Neural cell (in vitro differentiated cells): ENCODE data around the gene NHEJ1. TPM values are rescaled to one million over a fixed set of nuclear protein-coding genes. Genes with fewer than 3 reads are reported as not detected.

Experiments used
- H2AFZ ChIP-seq: fragments of 200-600, 300-800 bp; sonication (generic), shearing (Covaris generic); 2 replicates; pipeline ENCODE4 v1.6.0; 2014; ENCODE audit warnings: low read depth, mild to moderate bottlenecking, antibody characterized with exemption, low read length, moderate library complexity
- H3F3A ChIP-seq: fragments of 200-600 bp; shearing (Covaris generic); 2 replicates; pipeline ENCODE4 v1.6.1; 2016; ENCODE audit warnings: mild to moderate bottlenecking, moderate library complexity, mixed read lengths, antibody characterized with exemption, low read length; ENCODE audit not compliant: insufficient read depth, poor library complexity, severe bottlenecking
- H3K27ac ChIP-seq: fragments of 200-600, 300-800 bp; sonication (generic), shearing (Covaris generic); 2 replicates; pipeline ENCODE4 v1.5.1; 2014; ENCODE audit warnings: mild to moderate bottlenecking, low read length, moderate library complexity
- H3K27me3 ChIP-seq: fragments of 300-800, 200-600 bp; sonication (generic), shearing (Covaris generic); 2 replicates; pipeline ENCODE4 v1.6.0; 2014; ENCODE audit warnings: mild to moderate bottlenecking, low read depth, low read length, moderate library complexity; ENCODE audit not compliant: insufficient read depth
- H3K36me3 ChIP-seq: fragments of 300-800, 200-600 bp; sonication (generic), shearing (Covaris generic); 2 replicates; pipeline ENCODE4 v1.5.1; 2014; ENCODE audit warnings: mild to moderate bottlenecking, antibody characterized with exemption, low read length, moderate library complexity; ENCODE audit not compliant: insufficient read depth
- H3K4me2 ChIP-seq: fragments of 300-800, 200-600 bp; sonication (generic), shearing (Covaris generic); 2 replicates; pipeline ENCODE4 v1.6.0; 2014; ENCODE audit warnings: mild to moderate bottlenecking, low read length
- H3K4me3 ChIP-seq: fragments of 300-800, 200-600 bp; sonication (generic), shearing (Covaris generic); 2 replicates; pipeline ENCODE4 v1.5.1; 2014; ENCODE audit warnings: mild to moderate bottlenecking, low read length, moderate library complexity
- H3K79me2 ChIP-seq: fragments of 200-600 bp; shearing (Covaris generic); replicated peaks from 2 replicates; pipeline ENCODE4 v1.6.0; 2014; ENCODE audit warnings: mild to moderate bottlenecking, low read length, moderate library complexity; ENCODE audit not compliant: insufficient read depth
- H3K9ac ChIP-seq: fragments of 300-800, 200-600 bp; sonication (generic), shearing (Covaris generic); 2 replicates; pipeline ENCODE4 v1.6.1; 2016; ENCODE audit warnings: mild to moderate bottlenecking, low read length, mixed read lengths
- H3K9me2 ChIP-seq: fragments of 200-600 bp; shearing (Covaris generic); 2 replicates; pipeline ENCODE4 v1.6.1; 2016; ENCODE audit warnings: mild to moderate bottlenecking, low read length, mixed read lengths; ENCODE audit not compliant: insufficient read depth
- H3K9me3 ChIP-seq: fragments of 200-600, 300-800 bp; sonication (generic), shearing (Covaris generic); 2 replicates; pipeline ENCODE4 v1.6.1; 2016; ENCODE audit warnings: mild to moderate bottlenecking, mixed run types, low read length, moderate library complexity, mixed read lengths
- H4K20me1 ChIP-seq: fragments of 200-600 bp; shearing (Covaris generic); 2 replicates; pipeline ENCODE4 v1.6.1; 2016; ENCODE audit warnings: mild to moderate bottlenecking, mixed run types; ENCODE audit not compliant: insufficient read depth
- EP300 ChIP-seq: fragments of 450-650 bp; conservative IDR thresholded peaks from 2 replicates; pipeline ENCODE4 v1.6.1; 2014; ENCODE audit warnings: antibody characterized with exemption, mild to moderate bottlenecking, moderate library complexity; ENCODE audit not compliant: poor library complexity, severe bottlenecking
- EZH2 ChIP-seq: fragments of 200-600, 300-800 bp; shearing (Covaris generic), sonication (generic); IDR thresholded peaks from 2 replicates; pipeline ENCODE4 v1.6.1; 2014; ENCODE audit warnings: antibody characterized with exemption, low read length, borderline replicate concordance, mild to moderate bottlenecking; ENCODE audit not compliant: insufficient read depth, poor library complexity, severe bottlenecking
- MXI1 ChIP-seq: fragments of 450-650 bp; conservative IDR thresholded peaks from 2 replicates; pipeline ENCODE4 v1.6.1; 2014; ENCODE audit warnings: antibody characterized with exemption, mild to moderate bottlenecking; ENCODE audit not compliant: poor library complexity, severe bottlenecking
- POLR2AphosphoS5 ChIP-seq: IDR thresholded peaks from 2 replicates; pipeline ENCODE4 v1.6.1; 2012
- RAD21 ChIP-seq: fragments of 450-650 bp; conservative IDR thresholded peaks from 2 replicates; pipeline ENCODE4 v1.6.1; 2014; ENCODE audit warnings: antibody characterized with exemption, mild to moderate bottlenecking, moderate library complexity
- SMC3 ChIP-seq: fragments of 450-650 bp; conservative IDR thresholded peaks from 2 replicates; pipeline ENCODE4 v1.6.1; 2014; ENCODE audit warnings: antibody characterized with exemption, mild to moderate bottlenecking, moderate library complexity; ENCODE audit not compliant: poor library complexity
- TAF1 ChIP-seq: IDR thresholded peaks from 2 replicates; pipeline ENCODE4 v1.6.1; 2012; ENCODE audit warnings: low read depth
- polyA plus RNA-seq: library from polyadenylated mRNA; depleted of rRNA; stranded (reverse); fragments of >200 nt; gene quantifications from 2 replicates; pipeline ENCODE4 v1.2.3, GENCODE V29; 2014
- TF ChIP-seq, protein P1 (sequence below): IDR thresholded peaks from 2 replicates; pipeline ENCODE4 v1.6.1; 2012; ENCODE audit warnings: borderline replicate concordance
- TF ChIP-seq, protein P2 (sequence below): fragments of 450-650 bp; IDR thresholded peaks from 2 replicates; pipeline ENCODE4 v1.5.1; 2014; ENCODE audit warnings: antibody characterized with exemption, mild to moderate bottlenecking, moderate library complexity; ENCODE audit not compliant: poor library complexity, severe bottlenecking

NHEJ1 gene
- polyA plus RNA-seq, 1 donor from 2014 or later, result 12.7 TPM

DNA sequence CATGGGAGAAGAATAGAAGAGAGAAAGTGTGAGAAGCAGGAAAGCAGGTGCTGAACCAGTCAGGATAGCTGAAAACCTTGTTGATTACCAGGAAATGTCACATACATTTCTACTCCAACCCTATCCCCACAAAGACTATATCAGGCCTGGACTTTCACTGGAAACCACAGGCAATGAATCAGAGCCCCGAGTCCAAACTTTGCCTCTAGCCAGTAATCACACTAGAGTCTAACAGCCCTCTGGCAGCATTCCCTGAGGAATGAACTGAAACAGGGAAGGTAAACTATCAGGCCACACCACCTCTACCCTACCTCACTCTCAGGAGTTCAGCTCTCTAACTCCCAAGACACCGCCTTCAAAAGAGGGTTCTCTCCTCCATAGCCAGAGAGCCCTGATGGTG is 81.2 kb downstream of the NHEJ1 start:
- H3K9me3 ChIP-seq, result no peaks in the 10 kb centered on the region
- H3K27ac ChIP-seq, result no peak overlapping the region
- H3K27me3 ChIP-seq, result no peaks in the 10 kb centered on the region
- no peak for TF ChIP-seq EP300
- no peak for TF ChIP-seq SMC3
- no peak for TF ChIP-seq TAF1
- no peak for TF ChIP-seq MXI1
- TF ChIP-seq, protein P1, sequence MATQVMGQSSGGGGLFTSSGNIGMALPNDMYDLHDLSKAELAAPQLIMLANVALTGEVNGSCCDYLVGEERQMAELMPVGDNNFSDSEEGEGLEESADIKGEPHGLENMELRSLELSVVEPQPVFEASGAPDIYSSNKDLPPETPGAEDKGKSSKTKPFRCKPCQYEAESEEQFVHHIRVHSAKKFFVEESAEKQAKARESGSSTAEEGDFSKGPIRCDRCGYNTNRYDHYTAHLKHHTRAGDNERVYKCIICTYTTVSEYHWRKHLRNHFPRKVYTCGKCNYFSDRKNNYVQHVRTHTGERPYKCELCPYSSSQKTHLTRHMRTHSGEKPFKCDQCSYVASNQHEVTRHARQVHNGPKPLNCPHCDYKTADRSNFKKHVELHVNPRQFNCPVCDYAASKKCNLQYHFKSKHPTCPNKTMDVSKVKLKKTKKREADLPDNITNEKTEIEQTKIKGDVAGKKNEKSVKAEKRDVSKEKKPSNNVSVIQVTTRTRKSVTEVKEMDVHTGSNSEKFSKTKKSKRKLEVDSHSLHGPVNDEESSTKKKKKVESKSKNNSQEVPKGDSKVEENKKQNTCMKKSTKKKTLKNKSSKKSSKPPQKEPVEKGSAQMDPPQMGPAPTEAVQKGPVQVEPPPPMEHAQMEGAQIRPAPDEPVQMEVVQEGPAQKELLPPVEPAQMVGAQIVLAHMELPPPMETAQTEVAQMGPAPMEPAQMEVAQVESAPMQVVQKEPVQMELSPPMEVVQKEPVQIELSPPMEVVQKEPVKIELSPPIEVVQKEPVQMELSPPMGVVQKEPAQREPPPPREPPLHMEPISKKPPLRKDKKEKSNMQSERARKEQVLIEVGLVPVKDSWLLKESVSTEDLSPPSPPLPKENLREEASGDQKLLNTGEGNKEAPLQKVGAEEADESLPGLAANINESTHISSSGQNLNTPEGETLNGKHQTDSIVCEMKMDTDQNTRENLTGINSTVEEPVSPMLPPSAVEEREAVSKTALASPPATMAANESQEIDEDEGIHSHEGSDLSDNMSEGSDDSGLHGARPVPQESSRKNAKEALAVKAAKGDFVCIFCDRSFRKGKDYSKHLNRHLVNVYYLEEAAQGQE, result no peak
- TF ChIP-seq POLR2AphosphoS5, result no peak
- no peak for TF ChIP-seq EZH2
- TF ChIP-seq, protein P2, sequence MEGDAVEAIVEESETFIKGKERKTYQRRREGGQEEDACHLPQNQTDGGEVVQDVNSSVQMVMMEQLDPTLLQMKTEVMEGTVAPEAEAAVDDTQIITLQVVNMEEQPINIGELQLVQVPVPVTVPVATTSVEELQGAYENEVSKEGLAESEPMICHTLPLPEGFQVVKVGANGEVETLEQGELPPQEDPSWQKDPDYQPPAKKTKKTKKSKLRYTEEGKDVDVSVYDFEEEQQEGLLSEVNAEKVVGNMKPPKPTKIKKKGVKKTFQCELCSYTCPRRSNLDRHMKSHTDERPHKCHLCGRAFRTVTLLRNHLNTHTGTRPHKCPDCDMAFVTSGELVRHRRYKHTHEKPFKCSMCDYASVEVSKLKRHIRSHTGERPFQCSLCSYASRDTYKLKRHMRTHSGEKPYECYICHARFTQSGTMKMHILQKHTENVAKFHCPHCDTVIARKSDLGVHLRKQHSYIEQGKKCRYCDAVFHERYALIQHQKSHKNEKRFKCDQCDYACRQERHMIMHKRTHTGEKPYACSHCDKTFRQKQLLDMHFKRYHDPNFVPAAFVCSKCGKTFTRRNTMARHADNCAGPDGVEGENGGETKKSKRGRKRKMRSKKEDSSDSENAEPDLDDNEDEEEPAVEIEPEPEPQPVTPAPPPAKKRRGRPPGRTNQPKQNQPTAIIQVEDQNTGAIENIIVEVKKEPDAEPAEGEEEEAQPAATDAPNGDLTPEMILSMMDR, result no peak
- H3F3A ChIP-seq, result no peaks in the 10 kb centered on the region
- no peak overlapping the region for H3K4me3 ChIP-seq
- no peaks in the 10 kb centered on the region for H3K36me3 ChIP-seq
- no peak overlapping the region for H3K4me2 ChIP-seq
- H4K20me1 ChIP-seq, result no peaks in the 10 kb centered on the region
- H3K79me2 ChIP-seq, result no peaks in the 10 kb centered on the region
- no peak overlapping the region for H2AFZ ChIP-seq
- H3K9ac ChIP-seq, result no peak overlapping the region
- no peaks in the 10 kb centered on the region for H3K9me2 ChIP-seq

DNA sequence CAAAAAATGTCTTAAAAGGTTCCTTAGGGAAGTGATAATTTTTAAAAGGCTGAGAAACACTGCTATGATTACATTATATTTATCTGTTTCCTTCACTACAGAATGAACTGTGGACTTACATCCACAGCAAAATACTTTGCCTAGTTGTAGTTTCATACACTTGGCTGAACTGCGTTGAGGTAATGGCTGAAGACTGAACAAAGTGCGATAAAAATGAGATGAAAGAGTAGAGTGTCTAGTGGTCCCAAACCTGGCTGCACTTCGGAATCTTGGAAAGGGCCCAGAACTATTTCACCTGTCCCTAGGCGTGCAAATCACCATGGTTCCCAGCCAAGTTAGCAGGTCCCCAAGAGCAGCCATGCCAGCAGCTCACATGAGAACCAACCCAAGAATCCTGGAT is 81.7 kb downstream of the NHEJ1 start:
- Histone ChIP-seq H3K9me3 (no peaks in the 10 kb centered on the region), H3K27ac (no peak overlapping the region), H3K9ac (no peak overlapping the region), H3K27me3 (no peaks in the 10 kb centered on the region), H3K36me3 (no peaks in the 10 kb centered on the region), H3F3A (no peaks in the 10 kb centered on the region), H3K9me2 (no peaks in the 10 kb centered on the region), H2AFZ (no peak overlapping the region), H3K4me2 (no peak overlapping the region), H4K20me1 (no peaks in the 10 kb centered on the region), H3K79me2 (no peaks in the 10 kb centered on the region), H3K4me3 (no peak overlapping the region)
- no peak for TF ChIP-seq MXI1
- TF ChIP-seq EZH2, result no peak
- TF ChIP-seq, protein P2, result no peak
- TF ChIP-seq POLR2AphosphoS5, result no peak
- TF ChIP-seq, protein P1, result no peak
- no peak for TF ChIP-seq TAF1
- TF ChIP-seq RAD21, result no peak
- TF ChIP-seq EP300, result no peak
- no peak for TF ChIP-seq SMC3
